T-helper 2 cell treated with Interferon-gamma antibody and Interleukin-4, amounts not matched to agents 5 μg/mL and 100 μg/mL, for 36 hours (primary cell): ENCODE data around the gene RAB40A.
"Not testable (repeated sequence)": the region's sequence is repeated elsewhere in the genome, so short reads cannot be mapped to it uniquely, and the experiment has no call there.

Experiments
- DNase-seq: peaks from one replicate; pipeline ENCODE4 v3.0.0; 2021; ENCODE audit warnings: low spot score
- H3K27ac Mint-ChIP-seq: one replicate; pipeline ENCODE4 v1.8.0; 2021; ENCODE audit warnings: mild to moderate bottlenecking, mixed read lengths
- H3K27me3 Mint-ChIP-seq: one replicate; pipeline ENCODE4 v1.8.0; 2021; ENCODE audit warnings: low read depth, mixed read lengths
- H3K36me3 Mint-ChIP-seq: one replicate; pipeline ENCODE4 v1.8.0; 2021; ENCODE audit warnings: low read depth, mixed read lengths
- H3K4me1 Mint-ChIP-seq: one replicate; pipeline ENCODE4 v1.8.0; 2021; ENCODE audit warnings: low read depth, mixed read lengths
- H3K4me3 Mint-ChIP-seq: one replicate; pipeline ENCODE4 v1.8.0; 2022; ENCODE audit warnings: mild to moderate bottlenecking, moderate library complexity, mixed read lengths
- H3K9me3 Mint-ChIP-seq: one replicate; pipeline ENCODE4 v1.8.0; 2021; ENCODE audit warnings: mixed read lengths

Gene RAB40A

GRCh38 chrX:103464774-103465117 is 54.5 kb downstream of the RAB40A start:
- Mint-ChIP-seq H3K4me3 (peak overlapping the region; percentile 93), H3K27me3 (peaks cover 2% of the 10 kb centered on the region), H3K27ac (peak overlapping the region; percentile 5), H3K4me1 (peaks cover 9% of the 10 kb centered on the region), H3K36me3 (no peaks in the 10 kb centered on the region), H3K9me3 (no peaks in the 10 kb centered on the region)
- peak; percentile 37 for DNase-seq

- H3K36me3 Mint-ChIP-seq = no peaks in the 10 kb centered on the region
- H3K27me3 Mint-ChIP-seq = peaks cover 2% of the 10 kb centered on the region
- H3K4me1 Mint-ChIP-seq = peaks cover 12% of the 10 kb centered on the region
- DNase-seq = peak; percentile 3
- peak overlapping the region; percentile 93 for H3K4me3 Mint-ChIP-seq
- no peaks in the 10 kb centered on the region for H3K9me3 Mint-ChIP-seq
- H3K27ac Mint-ChIP-seq = peak overlapping the region; percentile 5
Observed at GRCh38 chrX:103464072-103464773, 55.1 kb downstream of the RAB40A start.

- no peak overlapping the region for H3K4me3 Mint-ChIP-seq
- H3K27me3 Mint-ChIP-seq = peaks cover 2% of the 10 kb centered on the region
- no peaks in the 10 kb centered on the region for H3K36me3 Mint-ChIP-seq
- DNase-seq = no peak
- peaks cover 14% of the 10 kb centered on the region for H3K4me1 Mint-ChIP-seq
- no peak overlapping the region for H3K27ac Mint-ChIP-seq
- H3K9me3 Mint-ChIP-seq = no peaks in the 10 kb centered on the region
Observed at GRCh38 chrX:103461156-103461555, 58.1 kb downstream of the RAB40A start.

GRCh38 chrX:103460001-103460755 is 59.1 kb downstream of the RAB40A start:
- not testable (repeated sequence) for H3K36me3 Mint-ChIP-seq, H3K9me3 Mint-ChIP-seq, DNase-seq, H3K27me3 Mint-ChIP-seq
- Mint-ChIP-seq H3K27ac (peak overlapping the region; percentile 31), H3K4me3 (peak overlapping the region; percentile 52), H3K4me1 (peaks cover 14% of the 10 kb centered on the region)

GRCh38 chrX:103453655-103454054 is 65.6 kb downstream of the RAB40A start:
- Mint-ChIP-seq H3K27ac (no peak overlapping the region), H3K9me3 (no peaks in the 10 kb centered on the region), H3K4me3 (no peak overlapping the region), H3K27me3 (no peaks in the 10 kb centered on the region), H3K36me3 (no peaks in the 10 kb centered on the region), H3K4me1 (no peaks in the 10 kb centered on the region)
- no peak for DNase-seq
